HEK293 (cell line): Measurements from ENCODE around the gene EPM2A.

Source experiments
- CTCF ChIP-seq: fragments of 450-650 bp; formaldehyde crosslinking; IDR thresholded peaks from 2 replicates; pipeline ENCODE4 v1.5.1; 2016; ENCODE audit warnings: missing biosample characterization, missing genetic modification characterization
- ZNF621 ChIP-seq: fragments of 450-650 bp; formaldehyde crosslinking; IDR thresholded peaks from 2 replicates; pipeline ENCODE4 v1.5.1; 2017; ENCODE audit warnings: missing biosample characterization, missing genetic modification characterization
- ZNF776 ChIP-seq: fragments of 450-650 bp; formaldehyde crosslinking; IDR thresholded peaks from 2 replicates; pipeline ENCODE4 v1.5.0; 2017; ENCODE audit warnings: missing biosample characterization, missing genetic modification characterization, borderline replicate concordance

- TF ChIP-seq ZNF776 (tag by site-specific recombination) (no peak), CTCF (no peak), ZNF621 (tag by site-specific recombination) (no peak)
Observed at GRCh38 chr6:145643760-145644159, 91.6 kb downstream of the EPM2A start.
